Vagina (tissue), 2 donors: ENCODE results near the gene PSMD11. TPM values are rescaled to one million over a fixed set of nuclear protein-coding genes. Genes with fewer than 3 reads are reported as not detected.

Source experiments
- DNase-seq, 2 donors: peaks; one replicate each; pipeline ENCODE4 v3.0.0-alpha.2; 2017; ENCODE audit errors: extremely low spot score in 2 of 2
- H3K27ac ChIP-seq: fragments of 200-600 bp; sonication (generic); one replicate; pipeline ENCODE4 v1.5.1; 2019
- H3K27me3 ChIP-seq: fragments of 200-600 bp; sonication (generic); one replicate; pipeline ENCODE4 v1.5.1; 2019
- H3K36me3 ChIP-seq, 2 donors: fragments of 200-600 bp; sonication (generic); one replicate each; pipeline ENCODE4 v1.5.1; 2017 to 2019
- H3K4me1 ChIP-seq: fragments of 200-600 bp; sonication (generic); one replicate; pipeline ENCODE4 v1.5.1; 2019
- H3K4me3 ChIP-seq, 2 donors: fragments of 200-600 bp; sonication (generic); 1 replicate in 1 of 2; 2 replicates in 1 of 2; pipeline ENCODE4 v1.5.1; 2016 to 2019
- H3K9me3 ChIP-seq: fragments of 200-600 bp; sonication (generic); one replicate; pipeline ENCODE4 v1.5.1; 2019
- CTCF ChIP-seq, 3 experiments: fragments of 450-650 bp in 2 of 3; fragments of 200-600 bp in 1 of 3; sonication (generic) in 1 of 3; IDR thresholded peaks; one replicate each; pipeline ENCODE4 v1.5.1; 2017 to 2019; ENCODE audit warnings: antibody characterized with exemption in 3 of 3, mild to moderate bottlenecking in 2 of 3, moderate library complexity in 2 of 3
- POLR2A ChIP-seq, 2 donors: fragments of 450-650 bp; IDR thresholded peaks; one replicate each; pipeline ENCODE4 v1.6.1; 2017; ENCODE audit warnings: antibody characterized with exemption in 2 of 2, mild to moderate bottlenecking in 2 of 2, moderate library complexity in 2 of 2
- POLR2AphosphoS5 ChIP-seq, 2 donors: sonication (generic); formaldehyde crosslinking; IDR thresholded peaks; one replicate each; pipeline ENCODE4 v1.9.0; 2017; ENCODE audit warnings: antibody characterized with exemption in 2 of 2, mild to moderate bottlenecking in 2 of 2, low read depth in 1 of 2; ENCODE audit not compliant: insufficient read depth in 1 of 2
- intact Hi-C: fragments of 100-400 bp; cut with DNase I; formaldehyde crosslinking; loops from one replicate; pipeline ENCODE4 v1.15.1; 2023
- total RNA-seq: library from RNA; depleted of rRNA; stranded (reverse); fragments of >200 nt; gene quantifications from one replicate; pipeline ENCODE4 v1.2.3, GENCODE V29; 2016

The PSMD11 gene
- total RNA-seq, 1 donor from 2014 or later, result 46.9 TPM

GRCh38 chr17:32482568-32483320, 38.4 kb downstream of the PSMD11 start:
- TF ChIP-seq CTCF (IDR thresholded peaks at IDR 0.05), result no peak
- TF ChIP-seq POLR2AphosphoS5 (IDR thresholded peaks at IDR 0.05; ENCODE audit: insufficient read depth in 1 of 2, low read depth in 1 of 2), result no peak
- TF ChIP-seq POLR2A (IDR thresholded peaks at IDR 0.05), result no peak
- intact Hi-C loops, result no loop called here
- H3K27me3 ChIP-seq, result no peaks in the 10 kb centered on the region
- H3K4me1 ChIP-seq, result peaks cover 27% of the 10 kb centered on the region
- H3K36me3 ChIP-seq, result peaks cover 0 to 38% of the 10 kb centered on the region in 2 donors
- H3K27ac ChIP-seq, result no peak overlapping the region
- H3K9me3 ChIP-seq, result no peaks in the 10 kb centered on the region
- DNase-seq, result no peak
- no peak overlapping the region for H3K4me3 ChIP-seq

- intact Hi-C loops, result no loop called here
Observed at GRCh38 chr17:32483451-32484019, 39.2 kb downstream of the PSMD11 start.

GRCh38 chr17:32484041-32484461, 39.7 kb downstream of the PSMD11 start:
- H3K4me1 ChIP-seq, result peaks cover 30% of the 10 kb centered on the region
- no peaks in the 10 kb centered on the region for H3K9me3 ChIP-seq
- no peak for DNase-seq
- H3K27ac ChIP-seq, result peak overlapping the region; percentile 43
- H3K4me3 ChIP-seq, result no peak overlapping the region
- H3K36me3 ChIP-seq, result peaks cover 0 to 24% of the 10 kb centered on the region in 2 donors
- intact Hi-C loops, result no loop called here
- no peaks in the 10 kb centered on the region for H3K27me3 ChIP-seq
- TF ChIP-seq POLR2A (IDR thresholded peaks at IDR 0.05) (no peak), POLR2AphosphoS5 (IDR thresholded peaks at IDR 0.05; ENCODE audit: insufficient read depth in 1 of 2, low read depth in 1 of 2) (no peak)

More at GRCh38 chr17:32483451-32484019, 39.2 kb downstream of the PSMD11 start:
- Histone ChIP-seq H3K4me1 (peaks cover 30% of the 10 kb centered on the region), H3K9me3 (no peaks in the 10 kb centered on the region), H3K36me3 (peaks cover 0 to 30% of the 10 kb centered on the region in 2 donors), H3K27ac (peak overlapping the region; percentile 43), H3K4me3 (no peak overlapping the region), H3K27me3 (no peaks in the 10 kb centered on the region)
- no peak for DNase-seq
- TF ChIP-seq CTCF (IDR thresholded peaks at IDR 0.05) (peak; percentile 50 to 60 (median 54)), POLR2AphosphoS5 (IDR thresholded peaks at IDR 0.05; ENCODE audit: insufficient read depth in 1 of 2, low read depth in 1 of 2) (peak in 1 of 2 donors; percentile 52), POLR2A (IDR thresholded peaks at IDR 0.05) (no peak)

GRCh38 chr17:32484628-32485027, 40.3 kb downstream of the PSMD11 start:
- H3K4me3 ChIP-seq, result no peak overlapping the region
- TF ChIP-seq CTCF (IDR thresholded peaks at IDR 0.05) (no peak), POLR2A (IDR thresholded peaks at IDR 0.05) (no peak), POLR2AphosphoS5 (IDR thresholded peaks at IDR 0.05; ENCODE audit: insufficient read depth in 1 of 2, low read depth in 1 of 2) (no peak)
- intact Hi-C loops, result no loop called here
- peaks cover 0 to 19% of the 10 kb centered on the region in 2 donors for H3K36me3 ChIP-seq
- peaks cover 30% of the 10 kb centered on the region for H3K4me1 ChIP-seq
- peak overlapping the region; percentile 43 for H3K27ac ChIP-seq
- DNase-seq, result no peak
- H3K9me3 ChIP-seq, result no peaks in the 10 kb centered on the region
- H3K27me3 ChIP-seq, result no peaks in the 10 kb centered on the region

GRCh38 chr17:32485261-32486110, 41.2 kb downstream of the PSMD11 start:
- H3K4me3 ChIP-seq, result peak overlapping the region; percentile 43 to 78
- no peak for DNase-seq
- no peaks in the 10 kb centered on the region for H3K9me3 ChIP-seq
- H3K27me3 ChIP-seq, result no peaks in the 10 kb centered on the region
- H3K36me3 ChIP-seq, result peaks cover 0 to 10% of the 10 kb centered on the region in 2 donors
- TF ChIP-seq CTCF (IDR thresholded peaks at IDR 0.05) (no peak), POLR2AphosphoS5 (IDR thresholded peaks at IDR 0.05; ENCODE audit: insufficient read depth in 1 of 2, low read depth in 1 of 2) (no peak), POLR2A (IDR thresholded peaks at IDR 0.05) (no peak)
- H3K27ac ChIP-seq, result peak overlapping the region; percentile 71
- intact Hi-C loops, result no loop called here
- H3K4me1 ChIP-seq, result peaks cover 30% of the 10 kb centered on the region
